ENCODE results near the gene PLA2G4C.

DNA sequence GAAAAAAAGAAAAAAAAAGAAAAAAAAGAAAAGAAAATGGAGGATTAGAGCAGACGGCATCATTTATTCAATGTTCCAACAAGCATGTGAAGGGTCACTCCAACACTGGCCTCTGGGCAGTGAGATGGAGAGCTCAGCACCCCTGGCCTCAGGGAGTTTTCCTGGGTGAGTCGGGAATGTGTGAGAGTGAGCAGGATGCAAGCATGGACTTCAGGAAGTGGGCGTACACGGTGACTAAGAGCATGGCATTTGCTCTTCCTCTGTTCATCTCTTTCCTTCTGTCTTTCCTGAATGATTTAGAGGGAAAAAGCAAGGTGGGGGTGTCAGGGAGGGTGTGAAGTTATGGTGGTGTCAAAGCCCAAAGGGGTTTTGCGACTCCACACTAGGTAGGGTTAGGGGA is 66.1 kb downstream of the PLA2G4C start:
- TF ChIP-seq POLR2A (IDR thresholded peaks at IDR 0.05): no peak
- TF ChIP-seq, protein P1, sequence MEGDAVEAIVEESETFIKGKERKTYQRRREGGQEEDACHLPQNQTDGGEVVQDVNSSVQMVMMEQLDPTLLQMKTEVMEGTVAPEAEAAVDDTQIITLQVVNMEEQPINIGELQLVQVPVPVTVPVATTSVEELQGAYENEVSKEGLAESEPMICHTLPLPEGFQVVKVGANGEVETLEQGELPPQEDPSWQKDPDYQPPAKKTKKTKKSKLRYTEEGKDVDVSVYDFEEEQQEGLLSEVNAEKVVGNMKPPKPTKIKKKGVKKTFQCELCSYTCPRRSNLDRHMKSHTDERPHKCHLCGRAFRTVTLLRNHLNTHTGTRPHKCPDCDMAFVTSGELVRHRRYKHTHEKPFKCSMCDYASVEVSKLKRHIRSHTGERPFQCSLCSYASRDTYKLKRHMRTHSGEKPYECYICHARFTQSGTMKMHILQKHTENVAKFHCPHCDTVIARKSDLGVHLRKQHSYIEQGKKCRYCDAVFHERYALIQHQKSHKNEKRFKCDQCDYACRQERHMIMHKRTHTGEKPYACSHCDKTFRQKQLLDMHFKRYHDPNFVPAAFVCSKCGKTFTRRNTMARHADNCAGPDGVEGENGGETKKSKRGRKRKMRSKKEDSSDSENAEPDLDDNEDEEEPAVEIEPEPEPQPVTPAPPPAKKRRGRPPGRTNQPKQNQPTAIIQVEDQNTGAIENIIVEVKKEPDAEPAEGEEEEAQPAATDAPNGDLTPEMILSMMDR (IDR thresholded peaks at IDR 0.05): no peak
